ENCODE data around the gene PLXNA4.

Gene PLXNA4

DNA sequence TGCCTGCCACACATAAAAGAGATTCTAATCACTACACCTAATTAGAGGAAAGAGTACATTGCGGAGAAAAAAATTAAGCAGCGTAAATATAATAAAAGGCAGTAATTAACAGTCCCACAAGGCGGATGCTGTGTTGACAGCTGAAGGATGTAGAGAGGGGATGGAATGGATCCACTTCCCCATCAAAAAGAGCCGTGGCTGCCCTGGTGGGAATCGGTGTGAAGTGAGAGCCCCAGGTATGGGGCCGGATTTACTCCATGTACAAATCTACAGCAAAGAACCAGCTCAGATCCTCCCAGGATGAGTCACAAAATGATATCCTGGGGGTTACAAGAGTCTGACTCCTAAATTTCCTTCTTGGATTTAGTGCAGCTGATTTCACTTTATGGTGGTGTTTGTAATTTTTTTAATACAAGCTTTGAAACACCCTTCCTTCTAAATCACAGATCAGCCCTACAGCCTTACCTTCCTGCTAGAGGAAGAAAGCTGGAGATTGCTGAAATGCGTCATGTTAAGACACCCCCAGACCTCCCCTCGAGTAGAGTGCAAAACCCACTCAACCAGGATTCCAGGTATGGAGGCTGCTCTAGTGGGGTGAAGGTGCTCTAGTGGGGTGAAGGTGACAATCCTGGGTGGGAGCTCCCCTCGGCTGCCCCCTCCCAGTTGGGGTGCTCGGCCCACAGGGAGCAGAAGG lies 398.4 kb downstream of the PLXNA4 start:
- TF ChIP-seq GATA3 (IDR thresholded peaks at IDR 0.05; ENCODE audit: low read depth, low read length) = no peak
- no peak for TF ChIP-seq GATA2 (IDR thresholded peaks at IDR 0.05; ENCODE audit: low read depth, low read length)

DNA sequence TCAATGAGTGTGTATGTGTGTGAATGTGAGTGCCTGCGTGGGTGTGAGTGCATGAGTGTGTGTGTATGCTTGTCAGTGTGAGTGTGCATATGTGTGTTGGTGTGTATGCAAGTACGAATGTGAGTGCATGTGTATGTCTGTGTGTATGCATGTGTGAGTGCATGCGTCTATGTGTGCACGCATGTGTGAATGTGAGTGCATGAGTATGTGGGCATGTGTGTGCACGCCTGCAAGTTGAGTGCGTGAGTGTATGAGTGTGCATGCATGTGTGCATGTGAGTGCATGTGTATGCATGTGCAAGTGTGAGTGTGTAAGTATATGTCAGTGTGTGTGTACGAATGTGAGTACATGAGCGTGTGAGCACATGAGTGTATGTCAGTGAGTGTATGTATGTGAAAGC lies 399.6 kb downstream of the PLXNA4 start:
- TF ChIP-seq GATA2 (IDR thresholded peaks at IDR 0.05; ENCODE audit: low read depth, low read length) (no peak), GATA3 (IDR thresholded peaks at IDR 0.05; ENCODE audit: low read depth, low read length) (no peak)

DNA sequence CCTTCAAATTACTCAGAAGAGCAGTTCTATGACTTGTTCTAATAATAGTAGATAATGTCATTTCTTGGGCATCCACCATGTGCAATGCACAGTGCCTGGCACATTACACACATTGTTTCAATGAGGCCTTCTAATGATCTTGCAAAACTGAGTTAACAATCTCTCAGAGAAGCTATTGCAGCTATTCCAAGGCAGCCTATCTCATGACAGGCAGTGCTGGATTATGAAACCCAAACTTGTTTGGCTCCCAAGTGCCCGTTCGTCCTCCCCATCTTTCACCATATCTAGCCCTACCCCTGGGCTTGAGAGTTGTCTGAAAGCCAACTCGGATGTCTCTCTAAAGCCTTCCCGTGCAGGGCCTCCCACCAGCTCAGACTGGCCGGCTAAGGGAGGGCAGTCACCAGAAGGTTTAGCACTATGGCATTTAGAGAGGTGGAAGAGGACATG lies 405.1 kb downstream of the PLXNA4 start:
- TF ChIP-seq GATA3 (IDR thresholded peaks at IDR 0.05; ENCODE audit: low read depth, low read length) (no peak), GATA2 (IDR thresholded peaks at IDR 0.05; ENCODE audit: low read depth, low read length) (no peak)

DNA sequence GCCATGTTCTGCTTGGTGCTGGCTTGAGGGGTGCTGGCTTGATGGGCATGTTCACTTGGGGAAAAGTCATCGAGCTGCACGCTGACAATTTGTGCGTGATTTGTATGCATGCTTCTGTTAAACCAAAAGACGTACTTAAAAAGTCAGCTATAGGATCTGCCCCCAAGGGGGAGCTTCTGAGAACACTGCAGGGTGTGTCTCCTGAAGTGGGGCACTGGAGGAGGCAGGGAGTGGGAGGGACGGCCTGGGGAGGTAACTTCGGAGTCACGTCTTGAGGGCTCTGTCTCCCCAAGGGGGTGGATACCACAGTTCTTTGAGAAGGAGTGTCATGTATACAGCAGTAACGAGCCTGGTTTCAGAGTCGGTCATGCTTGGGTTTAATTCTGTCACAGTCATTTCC lies 406.5 kb downstream of the PLXNA4 start:
- TF ChIP-seq GATA2 (IDR thresholded peaks at IDR 0.05; ENCODE audit: low read depth, low read length) (no peak), GATA3 (IDR thresholded peaks at IDR 0.05; ENCODE audit: low read depth, low read length) (no peak)

DNA sequence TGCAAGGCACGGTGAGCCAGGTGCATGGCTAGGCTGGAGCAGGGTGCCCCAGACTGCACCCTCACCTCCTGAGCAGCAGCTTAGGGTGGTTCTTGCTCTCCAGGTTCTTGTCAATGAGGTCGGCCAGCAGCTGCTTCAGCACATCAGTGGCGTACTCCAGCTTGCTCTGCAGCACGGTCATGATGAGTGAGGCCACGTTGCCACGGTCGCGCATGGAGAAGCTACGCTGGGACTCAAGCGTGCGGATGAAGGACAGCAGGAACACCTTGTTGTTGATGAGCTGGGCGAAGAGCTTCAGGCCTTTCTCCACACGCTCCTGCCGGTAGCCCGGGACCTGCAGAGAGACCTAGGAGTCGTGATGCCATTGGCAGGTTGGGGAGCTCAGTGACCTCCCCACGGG lies 408.0 kb downstream of the PLXNA4 start:
- TF ChIP-seq GATA2 (IDR thresholded peaks at IDR 0.05; ENCODE audit: low read depth, low read length) = no peak

DNA sequence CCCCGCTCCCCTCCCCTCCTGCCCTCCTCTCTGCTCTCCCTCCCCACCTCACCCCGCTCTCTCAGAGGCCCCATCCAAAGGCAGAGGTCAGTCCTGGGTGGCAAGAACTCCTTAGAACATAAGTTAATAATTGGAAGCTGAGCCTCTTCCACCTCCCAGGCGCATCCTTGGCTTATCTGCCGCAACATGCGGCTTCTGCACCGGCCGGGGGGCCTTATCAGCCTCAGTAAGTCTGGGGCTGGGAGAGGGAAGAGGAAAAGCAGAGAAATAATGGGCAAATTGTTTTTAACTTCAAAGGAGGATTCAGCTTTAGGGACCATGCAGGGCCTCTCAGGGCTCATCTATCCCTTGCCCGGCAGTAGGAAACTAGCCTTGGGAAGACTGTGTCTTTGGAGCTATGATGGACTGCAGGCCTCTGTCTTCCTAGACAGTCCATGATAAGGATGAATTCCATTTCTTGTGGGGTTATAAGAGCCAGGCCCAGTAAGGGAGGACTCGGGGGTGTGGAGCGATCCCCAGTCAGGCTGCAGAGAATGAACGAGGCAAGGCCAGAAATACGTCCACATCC lies 411.6 kb downstream of the PLXNA4 start:
- TF ChIP-seq GATA3 (IDR thresholded peaks at IDR 0.05; ENCODE audit: low read depth, low read length) (no peak), GATA2 (IDR thresholded peaks at IDR 0.05; ENCODE audit: low read depth, low read length) (no peak)

DNA sequence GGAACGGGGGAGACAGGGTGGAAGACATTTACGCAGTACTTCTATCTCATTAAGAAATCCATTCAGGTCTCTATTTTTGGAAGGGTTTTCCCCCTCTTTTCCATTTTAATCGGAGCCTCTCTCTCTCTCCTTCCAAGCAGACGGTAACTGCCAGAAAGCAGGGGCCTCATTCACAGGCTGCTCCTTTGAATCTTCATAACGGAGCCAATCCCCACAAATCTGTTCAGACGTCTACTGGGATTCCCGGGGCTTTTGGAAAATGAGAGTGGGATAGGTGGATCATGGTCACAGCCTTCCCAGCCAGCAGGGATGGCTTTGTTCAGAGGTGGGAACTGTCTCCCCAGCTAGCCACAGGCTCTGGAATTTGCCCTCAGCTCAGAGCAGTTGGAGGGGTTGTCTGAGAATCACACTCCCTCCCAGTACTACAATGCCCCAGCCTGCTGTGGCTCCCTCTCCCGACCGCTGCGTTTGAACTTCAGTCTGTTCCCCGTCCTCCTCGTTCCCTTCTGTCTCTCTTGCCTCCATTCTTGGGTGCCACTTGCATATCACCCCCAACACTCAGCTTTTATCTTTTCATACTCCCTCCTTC lies 413.6 kb downstream of the PLXNA4 start:
- no peak for TF ChIP-seq GATA3 (IDR thresholded peaks at IDR 0.05; ENCODE audit: low read depth, low read length)
- TF ChIP-seq GATA2 (IDR thresholded peaks at IDR 0.05; ENCODE audit: low read depth, low read length) = no peak

DNA sequence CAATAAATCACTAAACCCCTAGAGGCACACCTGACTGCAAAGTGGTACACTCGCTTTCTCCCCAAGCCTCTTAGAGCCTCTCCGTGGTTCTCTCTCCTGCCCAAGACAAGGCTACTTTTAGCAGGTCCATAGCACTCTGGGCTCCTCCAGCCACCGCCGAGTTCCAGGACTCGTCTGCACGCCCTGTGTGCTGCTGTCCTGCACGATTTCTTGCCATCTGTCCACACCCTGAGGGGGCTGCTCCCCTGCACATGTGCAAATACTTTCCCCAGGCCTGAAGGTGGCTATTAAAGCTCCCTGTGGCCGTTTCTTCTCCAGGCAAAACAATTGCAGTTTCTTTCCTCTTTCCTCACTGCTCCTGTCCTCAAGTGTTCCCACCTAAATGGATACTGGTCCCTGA lies 414.3 kb downstream of the PLXNA4 start:
- no peak for TF ChIP-seq GATA3 (IDR thresholded peaks at IDR 0.05; ENCODE audit: low read depth, low read length)

DNA sequence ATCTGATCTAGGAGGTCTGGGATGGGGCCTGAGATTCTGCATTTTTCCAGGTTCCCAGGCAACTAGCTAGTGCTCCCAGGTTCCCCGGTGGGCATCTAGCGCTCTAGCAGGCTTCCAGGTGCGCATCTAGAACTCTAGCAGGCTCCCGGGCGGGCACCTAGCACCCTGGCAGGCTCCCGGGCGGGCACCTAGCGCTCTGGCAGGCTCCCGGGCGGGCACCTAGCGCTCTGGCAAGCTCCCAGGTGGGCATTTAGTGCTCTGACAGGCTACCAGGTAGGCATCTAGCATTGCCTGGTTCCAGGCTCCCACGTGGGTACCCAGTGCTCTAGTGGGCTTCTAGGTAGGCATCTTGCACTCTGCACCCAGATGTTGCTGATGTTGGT lies 414.7 kb downstream of the PLXNA4 start:
- TF ChIP-seq GATA2 (IDR thresholded peaks at IDR 0.05; ENCODE audit: low read depth, low read length) (no peak), GATA3 (IDR thresholded peaks at IDR 0.05; ENCODE audit: low read depth, low read length) (no peak)

DNA sequence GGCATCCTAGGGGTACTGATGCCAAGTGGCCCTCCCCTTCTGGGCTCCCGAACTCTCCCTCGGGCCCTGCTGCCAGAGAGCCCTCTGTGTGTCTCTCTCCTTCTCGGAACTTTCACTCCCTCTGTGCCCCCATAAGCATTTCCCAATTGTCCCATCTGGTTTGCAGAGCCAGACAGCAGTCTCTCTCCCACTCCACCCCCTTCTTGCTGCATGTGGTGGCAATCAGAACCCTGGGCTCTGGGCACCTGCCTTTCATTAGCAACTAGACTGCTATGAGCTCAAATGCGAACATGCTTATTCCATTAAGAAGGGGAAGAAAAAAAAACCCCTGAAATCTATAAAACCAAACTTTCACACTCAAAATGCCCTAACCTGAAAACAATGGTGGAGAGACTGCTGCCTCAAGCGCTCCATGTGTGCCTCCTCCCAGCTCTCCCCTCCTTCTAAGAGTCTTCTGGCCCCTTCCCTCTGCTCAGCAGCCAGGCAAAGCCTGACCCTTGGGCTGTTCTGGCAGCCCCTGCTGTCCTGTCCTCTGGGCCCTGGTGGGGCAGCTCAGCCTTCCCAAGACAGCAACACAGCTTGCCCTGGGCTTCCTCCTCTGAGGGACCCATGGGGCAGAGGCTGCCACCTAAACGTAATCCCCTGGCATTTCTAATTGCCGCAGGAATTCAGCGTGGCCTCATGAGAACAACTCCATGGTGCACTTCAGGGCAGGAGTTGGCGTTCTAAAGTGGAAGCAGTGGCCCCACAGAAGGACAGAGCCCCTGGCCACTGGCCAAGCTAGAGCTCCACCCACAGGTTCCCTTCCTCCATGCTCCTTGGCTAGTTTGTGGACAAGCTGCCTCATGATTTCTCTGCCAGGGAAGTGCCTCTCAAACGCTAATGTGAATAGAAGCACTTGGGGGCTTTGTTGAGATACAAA lies 415.4 kb downstream of the PLXNA4 start:
- TF ChIP-seq GATA2 (IDR thresholded peaks at IDR 0.05; ENCODE audit: low read depth, low read length) (no peak), GATA3 (IDR thresholded peaks at IDR 0.05; ENCODE audit: low read depth, low read length) (no peak)

DNA sequence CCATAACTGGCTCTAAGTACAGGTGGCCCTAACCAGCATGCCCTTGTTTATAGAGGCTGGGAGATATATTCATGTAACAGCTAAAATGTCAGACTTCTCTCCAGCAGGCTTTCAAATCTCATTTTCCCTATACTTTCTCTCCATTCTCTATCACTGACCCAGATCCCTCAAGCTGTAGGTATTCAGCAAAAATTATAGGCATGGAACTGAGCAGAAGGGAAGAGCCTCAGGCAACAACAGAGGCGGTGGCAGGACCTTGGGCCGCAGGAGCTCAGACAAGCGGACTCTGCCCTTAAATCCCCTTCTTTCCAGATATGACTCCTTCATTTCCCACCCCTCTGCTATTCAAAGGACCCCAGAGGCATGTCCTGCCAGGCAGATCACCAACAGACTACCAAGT lies 417.4 kb downstream of the PLXNA4 start:
- no peak for TF ChIP-seq GATA3 (IDR thresholded peaks at IDR 0.05; ENCODE audit: low read depth, low read length)
- no peak for TF ChIP-seq GATA2 (IDR thresholded peaks at IDR 0.05; ENCODE audit: low read depth, low read length)

DNA sequence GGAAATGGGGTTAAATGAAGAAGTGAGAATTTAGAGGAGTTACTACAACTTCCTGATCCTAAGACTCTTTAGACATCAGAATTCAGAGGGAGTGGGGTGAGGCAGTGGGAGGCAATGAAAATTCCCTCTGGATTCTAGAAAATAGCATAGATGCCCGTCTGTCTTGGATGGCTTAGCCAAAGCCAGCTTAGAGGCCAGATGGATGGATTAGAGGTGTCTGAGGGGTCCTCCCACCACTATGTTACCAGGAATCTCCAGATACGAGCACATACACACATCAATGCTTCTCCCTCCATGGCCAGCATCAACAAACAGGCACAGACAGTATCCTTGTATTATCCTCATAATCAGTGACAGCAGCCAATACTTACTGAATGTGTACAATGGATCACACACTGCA lies 418.1 kb downstream of the PLXNA4 start:
- TF ChIP-seq GATA2 (IDR thresholded peaks at IDR 0.05; ENCODE audit: low read depth, low read length) = no peak
- no peak for TF ChIP-seq GATA3 (IDR thresholded peaks at IDR 0.05; ENCODE audit: low read depth, low read length)

DNA sequence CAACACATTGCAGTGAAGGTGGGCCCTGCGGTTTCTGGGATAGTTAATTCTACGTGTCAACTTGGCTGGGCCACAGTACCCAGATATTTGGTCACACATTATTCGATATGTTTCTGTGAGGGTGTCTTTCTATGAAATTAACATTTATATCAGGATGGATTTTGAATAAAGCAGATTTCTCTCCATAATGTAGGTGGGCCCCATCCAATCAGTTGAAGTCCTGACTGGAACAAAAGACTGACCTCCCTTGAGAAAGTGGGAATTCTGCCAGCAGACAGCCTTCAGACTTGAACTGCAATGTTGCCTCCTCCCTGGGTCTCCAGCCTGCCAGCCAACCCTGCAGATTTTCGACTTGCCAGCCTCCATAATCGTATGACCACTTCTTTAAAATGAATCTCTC lies 420.6 kb downstream of the PLXNA4 start:
- TF ChIP-seq GATA2 (IDR thresholded peaks at IDR 0.05; ENCODE audit: low read depth, low read length) (no peak), GATA3 (IDR thresholded peaks at IDR 0.05; ENCODE audit: low read depth, low read length) (no peak)

DNA sequence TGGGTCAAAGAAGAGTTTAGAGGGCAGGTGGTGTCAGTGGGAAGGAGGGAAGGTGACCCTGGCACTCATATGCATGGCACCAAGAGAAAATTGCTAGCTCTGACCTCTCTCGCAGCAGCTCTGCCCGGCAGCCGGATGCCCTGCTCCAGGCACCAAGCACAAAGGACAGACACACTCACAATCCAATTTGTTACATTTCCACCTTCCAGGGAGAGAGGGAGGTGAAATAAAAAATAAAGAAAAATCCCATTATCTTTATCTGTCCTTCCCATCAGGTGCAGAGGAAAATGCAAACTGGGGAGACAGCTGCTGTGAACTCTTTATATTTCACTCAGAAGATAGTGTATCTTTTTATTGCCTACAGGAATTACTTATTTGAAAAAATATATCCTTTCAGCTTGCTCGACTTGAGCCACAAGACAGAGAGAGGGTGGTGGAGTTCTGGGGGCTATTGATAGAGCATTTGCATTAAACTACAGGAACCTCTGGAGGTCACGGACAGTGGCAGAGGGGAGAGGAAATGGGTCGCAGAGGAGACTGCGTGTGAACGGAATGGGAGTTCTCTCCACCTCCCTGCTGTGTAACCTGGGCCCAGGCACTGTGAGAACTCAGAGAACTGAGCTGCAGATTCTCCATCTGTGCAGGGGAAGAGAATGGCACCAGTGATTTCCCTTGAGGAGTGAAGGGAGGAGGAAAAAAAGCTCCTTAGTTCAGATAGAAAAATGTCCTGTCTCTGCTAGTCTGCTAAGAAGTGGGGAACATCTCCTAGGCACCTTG lies 421.4 kb downstream of the PLXNA4 start:
- TF ChIP-seq GATA2 (IDR thresholded peaks at IDR 0.05; ENCODE audit: low read depth, low read length) (peak; percentile 66), GATA3 (IDR thresholded peaks at IDR 0.05; ENCODE audit: low read depth, low read length) (no peak)

Data from SH-SY5Y (cell line).